DMS79 treated with DMSO at 0.1 percent for 48 hours (cell line): ENCODE results near the gene OR10AG1.

Experiments used
- DNase-seq: peaks from one replicate; lab custom pipeline; 2025; lab: John Stamatoyannopoulos, UW

The OR10AG1 gene, protein sequence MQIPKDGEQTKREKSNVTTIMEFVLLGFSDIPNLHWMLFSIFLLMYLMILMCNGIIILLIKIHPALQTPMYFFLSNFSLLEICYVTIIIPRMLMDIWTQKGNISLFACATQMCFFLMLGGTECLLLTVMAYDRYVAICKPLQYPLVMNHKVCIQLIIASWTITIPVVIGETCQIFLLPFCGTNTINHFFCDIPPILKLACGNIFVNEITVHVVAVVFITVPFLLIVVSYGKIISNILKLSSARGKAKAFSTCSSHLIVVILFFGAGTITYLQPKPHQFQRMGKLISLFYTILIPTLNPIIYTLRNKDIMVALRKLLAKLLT

DNA sequence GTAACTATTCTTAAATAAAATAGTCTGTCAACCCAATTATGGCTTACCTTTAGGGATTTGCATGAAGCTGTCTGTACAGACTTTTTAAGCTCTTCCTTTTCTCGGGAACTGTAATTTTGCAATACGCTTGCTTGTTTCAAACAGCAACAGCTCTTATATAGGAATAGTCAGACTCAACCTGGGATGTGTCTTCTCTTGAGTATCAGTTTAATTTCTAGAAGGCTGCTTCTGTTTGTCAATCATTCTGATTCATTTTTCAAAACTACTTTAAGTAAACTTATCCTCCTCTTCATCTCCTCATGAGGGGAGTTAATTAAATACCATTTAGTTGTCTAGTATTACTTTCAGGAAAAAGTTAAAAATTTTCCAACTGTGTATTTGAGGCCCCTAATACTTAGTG, at the start of gene OR10AG1:
Gene OR10AG1 (minus strand): TSS at position 101 of the 400 bp plus-strand sequence. CDS start 38 bp downstream, at position 63.
- DNase-seq = no peak

DNA sequence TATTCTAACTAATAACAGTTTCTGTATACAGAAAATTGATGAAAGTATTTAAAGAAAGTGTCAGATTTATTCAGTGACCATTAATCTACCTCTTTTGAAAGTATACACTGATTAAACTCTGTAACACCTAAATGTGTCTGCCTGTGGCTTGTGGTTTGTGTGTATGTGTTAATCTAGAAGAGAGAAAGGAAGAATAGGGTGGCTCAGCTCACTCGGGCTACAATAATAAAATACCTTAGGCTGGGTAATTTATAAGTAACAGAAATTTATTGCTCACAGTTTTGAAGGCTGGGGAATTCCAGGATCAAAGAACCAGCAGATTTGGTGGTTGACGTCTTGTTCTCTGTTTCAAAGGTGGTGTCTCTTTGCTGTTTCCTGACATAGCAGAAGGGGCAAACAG, 44.1 kb upstream of the OR10AG1 start:
- DNase-seq = no peak

DNA sequence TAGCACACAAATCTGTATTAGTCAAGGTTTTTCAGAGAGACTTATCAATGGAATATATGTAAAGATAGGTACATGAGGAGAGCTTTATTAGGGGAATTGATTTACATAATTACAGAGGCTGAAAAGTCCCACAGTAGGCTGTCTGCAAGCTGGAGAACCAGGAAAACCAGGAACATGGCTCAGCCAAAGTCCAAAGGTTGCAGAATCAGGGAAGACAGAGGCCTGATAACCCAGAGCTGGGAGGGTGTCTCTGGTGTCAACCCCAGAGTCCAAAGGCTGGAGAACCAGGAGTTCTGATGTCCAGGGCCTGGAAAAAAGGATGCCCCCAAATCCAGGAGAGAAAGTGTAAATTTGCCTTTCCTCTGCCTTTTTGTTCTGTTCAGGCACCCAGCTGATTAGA, 41.0 kb upstream of the OR10AG1 start:
- no peak for DNase-seq

DNA sequence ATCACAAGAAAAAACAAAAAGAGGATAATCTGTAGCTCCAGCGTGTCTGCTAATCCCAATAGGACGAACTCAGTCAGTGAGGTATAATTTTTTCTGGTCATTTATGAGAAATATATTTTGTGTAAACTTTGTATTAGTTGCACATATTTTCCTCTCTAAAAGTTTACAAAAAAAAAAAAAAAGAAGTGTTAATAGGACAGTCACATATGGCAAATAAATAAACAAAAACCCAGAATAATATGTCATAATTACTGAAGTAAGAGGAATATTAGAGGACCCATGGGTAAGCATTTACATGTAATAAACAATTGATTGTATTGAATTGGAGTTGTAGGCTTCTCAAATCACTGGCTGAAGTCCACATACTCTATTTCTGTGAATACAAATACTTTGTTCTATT, 24.8 kb upstream of the OR10AG1 start, which contains the start of gene OR5F1:
Gene OR5F1 (minus strand): TSS at position 101 of the 400 bp plus-strand sequence. CDS start 0 bp downstream, at position 101.
- DNase-seq = no peak

DNA sequence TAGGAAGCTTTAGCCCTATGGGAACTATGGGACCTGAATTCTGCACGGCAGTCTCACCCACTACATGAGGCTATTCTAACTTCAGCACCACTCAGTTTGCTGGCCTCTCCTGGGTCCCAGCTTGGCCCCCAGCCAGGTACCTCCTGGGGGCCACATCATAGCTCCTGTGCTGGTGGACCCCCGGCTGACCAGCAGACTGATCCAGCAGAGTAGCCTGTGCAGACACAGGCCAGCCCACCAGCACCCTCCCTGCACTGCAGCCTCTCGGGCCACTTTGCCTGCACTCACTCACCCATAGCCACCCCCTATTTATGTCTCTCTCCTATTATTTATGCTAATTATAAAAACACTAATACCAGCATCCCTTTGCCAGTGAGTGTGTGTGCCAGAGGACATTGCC, 1.2 kb upstream of the OR10AG1 start:
- DNase-seq = no peak

DNA sequence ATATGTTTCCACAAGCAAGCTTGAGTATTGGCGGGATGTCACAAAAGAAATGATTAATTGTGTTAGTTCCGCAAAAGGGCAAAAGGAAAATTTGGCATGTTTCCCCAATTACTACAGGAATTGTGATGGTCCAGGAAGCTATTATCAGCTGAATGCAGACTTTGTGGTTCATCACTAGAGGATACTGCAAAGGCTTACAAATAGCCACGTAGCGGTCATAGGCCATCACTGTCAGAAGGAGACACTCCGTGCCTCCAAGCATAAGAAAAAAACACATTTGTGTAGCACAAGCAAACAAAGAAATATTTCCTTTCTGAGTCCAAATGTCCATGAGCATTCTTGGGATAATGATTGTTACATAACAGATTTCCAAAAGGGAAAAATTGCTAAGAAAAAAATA, 1.8 kb downstream of the OR10AG1 start:
- DNase-seq = no peak

DNA sequence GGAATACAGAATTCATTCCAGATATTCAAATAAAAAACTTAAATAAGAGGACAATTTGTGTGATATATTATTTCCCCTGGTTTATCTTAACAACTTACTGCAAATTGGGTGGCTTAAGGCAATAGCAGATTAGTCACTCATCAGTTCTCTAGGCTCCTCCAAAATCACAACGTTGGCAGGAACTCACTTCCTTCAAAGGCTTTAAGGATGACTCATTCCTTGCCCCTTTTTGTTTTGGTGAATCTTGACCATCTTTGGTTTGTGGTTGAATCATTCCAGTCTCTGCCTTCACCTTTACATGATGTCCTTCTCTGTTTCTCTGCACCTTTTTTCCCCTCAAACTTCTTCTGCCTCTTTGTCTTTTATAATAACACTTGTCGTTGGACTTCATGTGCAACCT, 3.4 kb downstream of the OR10AG1 start:
- no peak for DNase-seq

DNA sequence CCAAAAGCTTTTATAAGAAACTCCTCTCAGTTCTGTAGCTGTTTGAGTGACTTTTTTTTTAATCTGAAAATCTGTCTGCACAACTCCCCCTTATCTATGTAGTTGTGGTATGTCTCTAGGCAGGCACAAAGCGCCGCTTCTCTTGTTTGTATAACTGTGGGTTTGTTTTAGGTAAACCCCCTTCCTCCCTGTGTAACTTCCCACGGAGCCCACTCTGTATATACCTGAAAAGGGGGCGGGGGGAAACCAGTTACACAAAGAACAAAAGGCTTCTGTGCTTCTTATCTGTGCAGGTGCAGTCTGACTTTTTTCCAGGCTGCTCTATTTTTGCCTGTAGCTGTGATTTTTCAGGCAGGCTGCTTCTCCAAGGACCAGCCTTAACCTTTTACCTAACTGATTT, 13.2 kb downstream of the OR10AG1 start:
- DNase-seq = no peak

DNA sequence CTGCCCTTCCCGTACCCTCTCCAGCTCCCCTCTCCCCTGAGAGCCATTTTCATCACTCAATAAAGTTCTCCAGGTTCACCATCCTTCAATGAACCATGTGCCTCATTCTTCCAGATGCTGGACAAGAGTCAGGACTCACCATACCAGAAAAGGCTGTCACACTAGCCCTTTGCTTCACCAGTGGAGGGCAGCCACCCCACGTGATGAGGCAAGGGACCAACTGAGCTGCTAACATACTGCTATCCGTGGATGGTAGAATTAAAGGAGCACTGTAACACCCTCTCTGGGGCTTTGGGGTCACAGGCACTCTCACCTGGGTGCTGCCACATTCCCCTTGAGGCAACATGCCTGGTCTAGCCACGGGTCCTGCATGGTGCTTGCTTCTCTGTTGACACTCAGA, 20.4 kb downstream of the OR10AG1 start:
- no peak for DNase-seq

DNA sequence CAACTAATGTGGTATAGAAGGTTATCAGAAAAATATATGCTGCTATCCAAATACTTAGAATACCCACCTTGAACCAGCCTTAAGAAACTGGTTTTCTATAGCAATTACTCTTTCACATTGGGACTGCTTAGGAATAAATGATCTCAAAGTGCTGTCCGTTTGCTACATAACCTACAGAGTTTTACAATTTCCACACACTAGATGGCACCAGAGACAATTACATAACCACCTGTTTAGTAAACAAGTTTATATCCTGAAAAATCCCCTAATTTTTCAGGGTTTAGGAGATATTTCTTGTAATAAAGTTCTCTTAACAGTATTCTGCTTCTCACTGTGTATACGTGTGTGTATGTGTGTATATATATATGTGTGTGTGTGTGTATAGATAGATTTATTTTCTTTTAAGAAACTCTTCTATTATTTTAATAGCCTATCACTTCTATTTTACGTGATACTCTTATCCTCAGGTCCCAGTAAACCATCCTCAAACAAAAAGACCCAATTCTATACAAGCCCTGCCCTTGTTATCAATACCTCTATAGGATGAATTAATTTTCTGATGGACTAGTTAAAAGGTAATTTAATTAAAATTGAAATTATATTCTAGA, 26.9 kb downstream of the OR10AG1 start:
- DNase-seq = no peak

DNA sequence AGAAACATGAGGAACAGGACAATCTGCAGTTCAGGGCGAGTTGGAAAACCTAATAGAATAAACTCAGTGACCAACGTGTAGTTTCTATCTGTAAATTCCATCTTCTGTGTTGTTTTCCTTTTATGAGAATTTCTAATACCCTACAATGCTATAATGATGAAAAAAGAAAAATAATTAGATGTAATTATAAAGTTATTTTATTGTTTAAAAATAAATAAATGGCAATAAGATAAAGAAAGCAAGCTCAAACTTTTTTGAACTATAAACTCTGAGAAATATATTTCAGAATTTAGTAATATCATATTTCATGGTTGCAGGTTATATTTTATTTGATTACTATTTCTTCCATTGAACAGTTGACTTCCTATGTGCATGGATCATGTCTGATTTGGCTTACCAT, 33.4 kb downstream of the OR10AG1 start, which contains the start of gene OR5I1:
Gene OR5I1 (minus strand): TSS at position 101 of the 400 bp plus-strand sequence. CDS start 0 bp downstream, at position 101.
- no peak for DNase-seq

DNA sequence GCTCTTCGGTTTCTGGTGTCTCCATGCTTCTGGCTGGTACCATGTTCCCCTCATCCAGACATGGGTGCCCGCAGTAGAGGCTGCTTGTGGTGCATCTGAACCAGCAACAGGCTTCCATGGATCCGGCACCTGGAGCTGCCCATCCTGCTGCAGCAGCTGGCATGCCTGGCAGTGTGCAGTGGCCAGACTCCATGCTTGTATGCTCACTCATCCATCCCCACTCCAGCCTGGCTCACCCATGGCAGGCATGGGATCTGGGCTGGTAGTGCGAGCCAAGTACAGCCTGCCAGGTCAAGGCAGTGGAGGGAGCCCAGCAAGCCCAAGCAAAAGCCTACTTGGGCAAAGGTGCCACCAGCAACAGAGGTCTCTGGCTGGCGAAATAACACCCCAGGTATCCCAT, 49.2 kb downstream of the OR10AG1 start:
- no peak for DNase-seq
